Measurements from ENCODE around the gene IFTAP. TPM values are rescaled to one million over a fixed set of nuclear protein-coding genes. Genes with fewer than 3 reads are reported as not detected.

Gene IFTAP
- total and polyA plus RNA-seq, 10 of the 15 experiments (the other 5 are each of a cell fraction or from before 2014, with no cell fraction given), result 0.32 to 1.0 (median 0.63) TPM; not detected in 2

DNA sequence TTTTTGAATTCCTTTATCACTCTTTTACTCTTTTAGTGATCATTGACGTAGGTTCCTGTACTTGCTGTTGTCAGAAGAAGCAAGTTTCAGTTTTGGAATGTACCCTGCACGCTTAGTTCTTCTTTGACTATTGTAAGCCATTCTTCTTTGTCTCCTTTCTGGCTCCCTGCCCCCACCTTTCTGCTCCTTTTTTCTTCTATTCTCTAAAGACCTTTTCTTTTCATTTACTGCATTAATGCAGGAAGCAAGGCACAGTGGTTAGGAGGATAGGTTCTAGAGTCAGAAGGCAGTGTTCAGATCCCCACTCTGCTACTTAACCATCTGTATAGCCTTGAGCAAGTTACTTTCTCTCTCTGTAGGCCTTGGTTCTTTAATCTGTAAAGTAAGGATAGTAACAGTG, 37.5 kb downstream of the IFTAP start:
- FAIRE-seq, result no peak

More for the DNA sequence above, 37.5 kb downstream of the IFTAP start:
- H3K4me3 ChIP-seq, result no peak overlapping the region
- H3K4me1 ChIP-seq (ENCODE audit: control insufficient read depth, insufficient read depth, low read length), result no peaks in the 10 kb centered on the region
- RAD21 ChIA-PET (ENCODE audit: unreplicated experiment), result no interaction called here
- BruUV-seq (replicated peaks), result no TSS peak
- no peaks in the 10 kb centered on the region for H3K79me2 ChIP-seq (ENCODE audit: control insufficient read depth, insufficient read depth, low read length)
- TF ChIP-seq, protein P1, sequence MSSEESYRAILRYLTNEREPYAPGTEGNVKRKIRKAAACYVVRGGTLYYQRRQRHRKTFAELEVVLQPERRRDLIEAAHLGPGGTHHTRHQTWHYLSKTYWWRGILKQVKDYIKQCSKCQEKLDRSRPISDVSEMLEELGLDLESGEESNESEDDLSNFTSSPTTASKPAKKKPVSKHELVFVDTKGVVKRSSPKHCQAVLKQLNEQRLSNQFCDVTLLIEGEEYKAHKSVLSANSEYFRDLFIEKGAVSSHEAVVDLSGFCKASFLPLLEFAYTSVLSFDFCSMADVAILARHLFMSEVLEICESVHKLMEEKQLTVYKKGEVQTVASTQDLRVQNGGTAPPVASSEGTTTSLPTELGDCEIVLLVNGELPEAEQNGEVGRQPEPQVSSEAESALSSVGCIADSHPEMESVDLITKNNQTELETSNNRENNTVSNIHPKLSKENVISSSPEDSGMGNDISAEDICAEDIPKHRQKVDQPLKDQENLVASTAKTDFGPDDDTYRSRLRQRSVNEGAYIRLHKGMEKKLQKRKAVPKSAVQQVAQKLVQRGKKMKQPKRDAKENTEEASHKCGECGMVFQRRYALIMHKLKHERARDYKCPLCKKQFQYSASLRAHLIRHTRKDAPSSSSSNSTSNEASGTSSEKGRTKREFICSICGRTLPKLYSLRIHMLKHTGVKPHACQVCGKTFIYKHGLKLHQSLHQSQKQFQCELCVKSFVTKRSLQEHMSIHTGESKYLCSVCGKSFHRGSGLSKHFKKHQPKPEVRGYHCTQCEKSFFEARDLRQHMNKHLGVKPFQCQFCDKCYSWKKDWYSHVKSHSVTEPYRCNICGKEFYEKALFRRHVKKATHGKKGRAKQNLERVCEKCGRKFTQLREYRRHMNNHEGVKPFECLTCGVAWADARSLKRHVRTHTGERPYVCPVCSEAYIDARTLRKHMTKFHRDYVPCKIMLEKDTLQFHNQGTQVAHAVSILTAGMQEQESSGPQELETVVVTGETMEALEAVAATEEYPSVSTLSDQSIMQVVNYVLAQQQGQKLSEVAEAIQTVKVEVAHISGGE (CRISPR knock-in tag; IDR thresholded peaks at IDR 0.05), result no peak
- TF ChIP-seq CREM (IDR thresholded peaks at IDR 0.05; ENCODE audit: low read depth) (0 out of 2 replicates have a peak, but pooled peaks have one; percentile 22), TAF1 (IDR thresholded peaks at IDR 0.05; ENCODE audit: borderline replicate concordance, low read depth, low read length) (no peak), POLR2AphosphoS2 (IDR thresholded peaks at IDR 0.05; ENCODE audit: low read depth, low read length) (no peak), FOXK2 (IDR thresholded peaks at IDR 0.05) (no peak), SREBF2 (IDR thresholded peaks at IDR 0.05; ENCODE audit: low read length) (no peak), KLF5 (IDR thresholded peaks at IDR 0.05; ENCODE audit: partially characterized antibody) (no peak), POLR2AphosphoS5 (IDR thresholded peaks at IDR 0.05; ENCODE audit: low read length) (no peak), YBX1 (IDR thresholded peaks at IDR 0.05) (no peak), POLR2A (IDR thresholded peaks at IDR 0.05; ENCODE audit: low read depth, low read length) (no peak), JUNB (IDR thresholded peaks at IDR 0.05) (peak; percentile 35; the same call in 1 of the 2 replicates), CREB1 (IDR thresholded peaks at IDR 0.05; ENCODE audit: low read depth) (peak; percentile 51; the same call in 1 of the 2 replicates)
- TF ChIP-seq, protein P2, sequence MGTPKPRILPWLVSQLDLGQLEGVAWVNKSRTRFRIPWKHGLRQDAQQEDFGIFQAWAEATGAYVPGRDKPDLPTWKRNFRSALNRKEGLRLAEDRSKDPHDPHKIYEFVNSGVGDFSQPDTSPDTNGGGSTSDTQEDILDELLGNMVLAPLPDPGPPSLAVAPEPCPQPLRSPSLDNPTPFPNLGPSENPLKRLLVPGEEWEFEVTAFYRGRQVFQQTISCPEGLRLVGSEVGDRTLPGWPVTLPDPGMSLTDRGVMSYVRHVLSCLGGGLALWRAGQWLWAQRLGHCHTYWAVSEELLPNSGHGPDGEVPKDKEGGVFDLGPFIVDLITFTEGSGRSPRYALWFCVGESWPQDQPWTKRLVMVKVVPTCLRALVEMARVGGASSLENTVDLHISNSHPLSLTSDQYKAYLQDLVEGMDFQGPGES (IDR thresholded peaks at IDR 0.05), result no peak
- TF ChIP-seq, protein P3, sequence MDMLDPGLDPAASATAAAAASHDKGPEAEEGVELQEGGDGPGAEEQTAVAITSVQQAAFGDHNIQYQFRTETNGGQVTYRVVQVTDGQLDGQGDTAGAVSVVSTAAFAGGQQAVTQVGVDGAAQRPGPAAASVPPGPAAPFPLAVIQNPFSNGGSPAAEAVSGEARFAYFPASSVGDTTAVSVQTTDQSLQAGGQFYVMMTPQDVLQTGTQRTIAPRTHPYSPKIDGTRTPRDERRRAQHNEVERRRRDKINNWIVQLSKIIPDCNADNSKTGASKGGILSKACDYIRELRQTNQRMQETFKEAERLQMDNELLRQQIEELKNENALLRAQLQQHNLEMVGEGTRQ (IDR thresholded peaks at IDR 0.05; ENCODE audit: borderline replicate concordance, low read depth, low read length), result no peak
- TF ChIP-seq, protein P4, sequence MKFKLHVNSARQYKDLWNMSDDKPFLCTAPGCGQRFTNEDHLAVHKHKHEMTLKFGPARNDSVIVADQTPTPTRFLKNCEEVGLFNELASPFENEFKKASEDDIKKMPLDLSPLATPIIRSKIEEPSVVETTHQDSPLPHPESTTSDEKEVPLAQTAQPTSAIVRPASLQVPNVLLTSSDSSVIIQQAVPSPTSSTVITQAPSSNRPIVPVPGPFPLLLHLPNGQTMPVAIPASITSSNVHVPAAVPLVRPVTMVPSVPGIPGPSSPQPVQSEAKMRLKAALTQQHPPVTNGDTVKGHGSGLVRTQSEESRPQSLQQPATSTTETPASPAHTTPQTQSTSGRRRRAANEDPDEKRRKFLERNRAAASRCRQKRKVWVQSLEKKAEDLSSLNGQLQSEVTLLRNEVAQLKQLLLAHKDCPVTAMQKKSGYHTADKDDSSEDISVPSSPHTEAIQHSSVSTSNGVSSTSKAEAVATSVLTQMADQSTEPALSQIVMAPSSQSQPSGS (IDR thresholded peaks at IDR 0.05; ENCODE audit: low read length), result no peak
- DNase-seq (ENCODE audit: low read depth, low spot score) (no peak), ATAC-seq (peak; percentile 76)
- peak overlapping the region; percentile 19; the same call in 1 of the 2 replicates for H3K4me2 ChIP-seq (ENCODE audit: control insufficient read depth, insufficient read depth)
- H3K9me3 ChIP-seq (replicated peaks; ENCODE audit: control insufficient read depth, insufficient read depth, low read length), result no peaks in the 10 kb centered on the region; the same call in 2 of the 3 replicates
- POLR2A ChIA-PET, result no interaction called here
- in situ Hi-C loops (cut with MboI), result no loop called here
- H2AFZ ChIP-seq (ENCODE audit: control insufficient read depth, low read depth, low read length), result peak overlapping the region; percentile 35; the same call in 1 of the 2 replicates
- H3K9ac ChIP-seq (ENCODE audit: control insufficient read depth, insufficient read depth, low read length), result no peak overlapping the region
- no peaks in the 10 kb centered on the region for H4K20me1 ChIP-seq (ENCODE audit: control insufficient read depth, insufficient read depth)
- intact Hi-C loops (cut with micrococcal nuclease; ENCODE audit: unreplicated experiment), result no loop called here
- no peak overlapping the region for H3K27ac ChIP-seq (ENCODE audit: control insufficient read depth, insufficient read depth)
- SMC1A ChIA-PET (ENCODE audit: uncharacterized antibody, unreplicated experiment), result no interaction called here
- CTCF ChIA-PET, result no interaction called here
- H3K27me3 ChIP-seq (replicated peaks in 1 of 2; ENCODE audit: control insufficient read depth in 2 of 2, insufficient read depth in 2 of 2, low read length in 1 of 2), result no peaks in the 10 kb centered on the region
- WGBS (ENCODE audit: insufficient coverage, insufficient replicate concordance, low lambda C conversion rate, missing lambda C conversion rate), result 25% methylated on average over 2 of the region's 2 CpGs
- no peaks in the 10 kb centered on the region for H3K36me3 ChIP-seq (ENCODE audit: control insufficient read depth in 2 of 2, insufficient read depth in 2 of 2, low read length in 1 of 2)
